GM18861 (cell line): ENCODE measurements around the gene CBFA2T2.

Experiments used
- ATAC-seq: cut with Tn5 transposase; IDR thresholded peaks from one replicate; pipeline ENCODE4 v1.9.1; 2021; ENCODE audit not compliant: unreplicated experiment

CBFA2T2 gene

DNA sequence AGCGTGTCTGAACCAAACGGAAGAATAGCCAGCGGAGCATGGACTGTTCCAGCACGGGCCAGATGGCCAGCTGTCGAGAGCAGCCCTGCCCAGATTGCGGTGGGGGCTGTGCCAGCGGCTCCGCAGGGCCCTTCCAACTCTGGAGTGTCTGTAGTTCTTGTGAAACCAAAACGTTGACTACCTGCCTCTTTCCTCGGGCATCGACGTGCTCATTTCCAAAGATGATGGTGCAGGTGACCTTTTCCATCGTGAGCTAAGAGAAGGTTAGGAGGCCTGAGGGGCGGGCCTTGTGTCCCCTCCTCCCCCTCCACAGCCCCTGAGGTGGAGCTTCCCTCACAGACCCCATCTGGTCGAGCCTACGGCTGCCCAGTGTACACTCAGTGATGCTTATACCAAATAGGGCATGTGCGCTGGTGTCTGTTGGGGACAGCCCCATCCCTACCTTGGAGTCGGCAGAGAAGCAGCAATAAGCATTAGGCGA lies 159.3 kb downstream of the CBFA2T2 start:
- no peak for ATAC-seq

DNA sequence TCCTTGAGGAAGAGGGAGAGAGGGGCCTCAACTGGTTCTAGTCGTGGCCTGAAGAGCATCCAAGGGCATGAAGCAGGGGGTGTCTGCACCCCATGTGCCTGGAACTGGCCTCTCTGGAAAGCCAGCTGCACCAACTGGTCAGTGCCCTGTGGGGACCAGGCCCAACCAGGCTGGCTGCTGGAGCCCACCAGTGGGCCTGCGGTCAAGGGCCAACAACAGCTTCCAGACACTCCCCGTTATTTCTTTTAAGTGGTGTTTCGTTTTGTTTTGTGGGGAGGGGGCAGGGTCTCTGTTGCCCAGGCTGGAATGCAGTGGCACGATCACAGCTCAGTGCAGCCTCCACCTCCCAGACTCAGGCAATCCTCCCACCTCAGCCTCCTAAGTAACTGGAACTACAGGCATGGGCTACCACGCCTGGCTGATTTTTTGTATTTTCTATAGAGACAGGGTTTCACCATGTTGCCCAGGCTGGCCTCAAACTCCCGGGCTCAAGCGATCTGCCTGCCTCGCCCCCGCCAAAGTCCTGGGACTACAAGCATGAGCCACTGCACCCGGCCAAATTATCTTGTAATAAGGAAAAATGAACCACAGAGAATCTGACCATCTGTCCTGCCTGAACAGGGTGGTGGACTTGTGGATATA lies 160.3 kb downstream of the CBFA2T2 start:
- ATAC-seq = no peak

DNA sequence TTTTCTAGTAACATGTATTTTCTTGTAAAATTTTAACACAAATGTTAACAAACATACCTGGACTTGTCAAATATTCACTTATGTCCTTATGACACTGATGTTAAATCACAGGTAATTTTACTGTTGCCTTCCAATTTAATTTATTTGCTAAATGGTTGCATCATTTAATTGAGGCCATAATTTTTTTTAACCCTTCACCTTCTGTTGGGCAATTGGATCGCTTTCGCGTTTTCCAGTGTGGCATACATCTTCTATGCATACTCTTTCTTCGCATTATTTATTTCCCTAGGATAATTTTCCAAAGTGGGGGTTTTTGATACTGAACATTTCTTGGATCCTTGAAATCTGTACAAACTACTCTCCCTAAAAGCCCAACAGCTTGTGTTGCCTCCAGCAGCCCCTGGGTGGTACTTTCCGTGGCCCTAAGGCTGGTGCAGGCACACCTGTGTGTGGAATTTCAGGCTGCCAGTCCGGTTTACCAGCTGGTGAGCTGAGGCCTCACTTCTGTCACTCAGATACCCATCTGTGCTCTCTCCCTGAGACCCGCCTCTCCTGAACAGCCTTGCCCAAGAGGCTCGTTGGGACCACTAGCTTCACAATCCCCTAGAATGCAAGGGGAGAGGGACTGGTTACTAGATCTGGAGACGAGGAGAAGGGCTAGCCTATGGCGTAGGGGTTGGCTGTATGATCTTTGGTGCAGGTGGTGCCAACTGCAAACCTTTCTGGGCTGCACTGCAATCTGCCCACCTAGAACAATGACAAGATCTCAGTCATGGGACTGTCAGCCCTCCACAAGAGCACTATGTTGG lies 161.1 kb downstream of the CBFA2T2 start:
- ATAC-seq = no peak

DNA sequence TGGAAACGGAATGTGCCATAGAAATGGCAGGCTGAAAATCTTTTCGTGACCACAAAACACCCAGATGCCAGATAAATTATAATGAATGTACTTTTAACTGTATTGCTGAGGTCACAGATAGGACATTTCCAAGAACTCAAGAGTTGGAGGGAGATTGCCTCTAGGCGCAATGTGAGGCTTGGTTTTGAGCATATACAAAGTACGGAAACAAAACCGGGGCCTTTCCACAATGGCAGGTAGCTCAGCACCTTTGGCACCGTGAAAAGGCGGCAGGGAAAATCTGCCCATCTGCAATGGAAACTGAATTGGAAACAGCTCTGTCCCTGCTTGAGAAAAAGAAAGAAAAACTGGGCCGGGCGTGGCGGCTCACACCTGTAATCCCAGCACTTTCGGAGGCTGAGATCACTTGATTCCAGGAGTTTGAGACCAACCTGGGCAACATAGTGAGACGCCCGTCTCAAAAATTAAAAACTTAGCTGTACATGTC lies 161.7 kb downstream of the CBFA2T2 start:
- ATAC-seq = no peak

DNA sequence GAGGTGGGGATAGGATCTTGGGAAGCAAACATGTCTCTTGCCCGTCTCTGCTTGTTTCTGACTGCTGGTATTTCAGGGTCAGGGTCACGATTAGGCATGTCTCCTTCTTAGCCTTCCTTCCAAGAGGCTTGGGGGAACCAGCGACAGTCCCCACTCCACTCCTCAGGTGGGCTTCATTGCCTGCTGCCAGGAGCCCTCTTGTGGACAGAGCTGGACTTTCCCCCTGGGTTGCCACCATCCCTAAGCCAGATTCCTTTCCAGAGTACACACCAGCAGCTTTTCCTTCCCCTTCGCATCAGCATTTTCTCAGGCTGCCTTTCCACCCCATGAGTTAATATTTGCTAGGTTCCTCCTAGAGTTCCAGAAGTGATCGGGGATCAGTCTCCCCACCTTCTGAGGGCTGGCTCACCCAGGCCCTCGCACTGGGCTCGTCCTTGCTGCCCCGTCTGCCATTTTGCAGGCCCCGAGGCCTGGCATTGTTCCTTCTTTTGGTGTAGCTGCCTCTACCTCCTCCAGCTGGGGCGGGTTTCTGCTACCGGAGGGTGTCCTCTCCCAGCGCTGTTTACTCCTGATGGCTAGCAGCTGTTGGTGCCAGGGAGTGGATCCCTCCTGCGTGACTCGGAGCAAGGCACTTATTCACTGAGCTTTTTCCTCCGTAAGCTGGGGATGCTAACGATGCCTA lies 163.5 kb downstream of the CBFA2T2 start:
- ATAC-seq = no peak

DNA sequence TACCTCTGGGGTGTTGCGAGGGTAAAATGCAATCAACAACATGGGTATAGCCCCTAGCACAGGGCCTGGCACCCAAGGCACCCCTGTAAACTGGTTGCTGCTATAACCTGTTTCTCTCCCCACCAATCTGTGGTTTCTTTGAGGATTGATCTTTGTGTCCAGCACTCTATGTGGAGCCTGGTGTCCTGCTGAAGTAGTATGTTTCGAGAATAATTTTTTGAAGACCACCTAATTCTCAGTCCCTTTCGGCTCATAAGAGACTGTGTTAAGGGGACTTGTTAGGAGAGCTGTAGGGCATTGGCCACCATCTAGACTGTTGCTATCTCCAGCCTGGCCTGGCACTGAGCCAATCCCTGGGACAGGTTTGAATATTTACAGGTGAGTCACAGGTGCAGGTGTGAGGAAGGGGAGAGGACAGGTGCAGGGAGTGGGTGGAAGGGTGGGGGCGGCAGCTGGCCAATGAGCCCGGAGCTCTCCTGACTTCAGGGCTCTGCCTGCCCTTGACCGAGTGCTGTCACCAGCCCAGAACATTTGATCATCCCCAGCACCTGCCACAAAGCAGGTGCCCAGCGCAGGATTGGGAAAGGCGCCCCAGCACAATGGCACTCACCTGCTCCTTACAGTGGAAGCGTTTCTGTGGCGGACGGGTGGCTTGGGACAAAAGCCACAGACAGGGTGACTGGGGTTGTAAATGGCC lies 164.2 kb downstream of the CBFA2T2 start:
- no peak for ATAC-seq

DNA sequence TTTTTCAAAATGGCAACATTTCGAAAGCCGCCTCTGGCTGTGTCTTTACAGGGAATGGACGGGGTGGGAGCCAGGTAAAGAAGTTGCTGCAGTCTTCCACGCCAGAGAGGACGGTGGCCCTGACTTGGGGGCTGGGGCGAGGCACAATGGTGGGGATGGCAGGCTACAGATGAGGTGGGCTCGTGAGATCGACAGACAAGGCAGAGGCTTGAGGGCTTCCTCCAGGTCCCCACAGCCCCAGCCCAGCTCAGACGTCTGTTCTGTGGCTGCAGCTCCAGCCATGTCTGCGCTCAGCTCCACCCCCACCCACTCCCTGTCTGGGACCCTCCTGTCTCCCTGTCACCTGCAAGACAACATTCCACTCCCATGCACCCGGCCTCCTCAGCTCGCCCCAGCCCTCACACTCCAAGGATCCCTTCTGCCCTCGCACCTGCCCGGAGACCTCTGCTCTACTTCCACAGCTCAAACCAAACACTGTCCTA lies 164.8 kb downstream of the CBFA2T2 start:
- no peak for ATAC-seq

DNA sequence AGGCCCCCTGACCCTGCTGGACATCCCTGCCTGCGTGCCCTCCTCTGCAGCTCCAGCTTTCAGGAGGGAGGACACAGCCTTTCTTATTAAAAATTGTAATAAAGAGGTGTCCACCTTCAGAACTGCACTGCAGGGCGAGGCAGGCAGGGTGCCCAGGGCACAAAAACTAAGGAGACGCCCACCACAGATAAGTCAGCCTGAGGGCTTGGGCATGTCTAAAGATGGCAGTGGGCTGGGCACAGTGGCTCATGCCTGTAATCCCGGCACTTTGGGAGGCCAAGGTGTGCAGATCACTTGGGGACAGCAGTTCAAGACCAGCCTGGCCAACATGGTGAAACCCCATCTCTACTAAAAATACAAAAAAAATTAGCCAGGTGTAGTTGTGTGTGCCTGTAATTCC lies 165.3 kb downstream of the CBFA2T2 start:
- ATAC-seq = no peak

DNA sequence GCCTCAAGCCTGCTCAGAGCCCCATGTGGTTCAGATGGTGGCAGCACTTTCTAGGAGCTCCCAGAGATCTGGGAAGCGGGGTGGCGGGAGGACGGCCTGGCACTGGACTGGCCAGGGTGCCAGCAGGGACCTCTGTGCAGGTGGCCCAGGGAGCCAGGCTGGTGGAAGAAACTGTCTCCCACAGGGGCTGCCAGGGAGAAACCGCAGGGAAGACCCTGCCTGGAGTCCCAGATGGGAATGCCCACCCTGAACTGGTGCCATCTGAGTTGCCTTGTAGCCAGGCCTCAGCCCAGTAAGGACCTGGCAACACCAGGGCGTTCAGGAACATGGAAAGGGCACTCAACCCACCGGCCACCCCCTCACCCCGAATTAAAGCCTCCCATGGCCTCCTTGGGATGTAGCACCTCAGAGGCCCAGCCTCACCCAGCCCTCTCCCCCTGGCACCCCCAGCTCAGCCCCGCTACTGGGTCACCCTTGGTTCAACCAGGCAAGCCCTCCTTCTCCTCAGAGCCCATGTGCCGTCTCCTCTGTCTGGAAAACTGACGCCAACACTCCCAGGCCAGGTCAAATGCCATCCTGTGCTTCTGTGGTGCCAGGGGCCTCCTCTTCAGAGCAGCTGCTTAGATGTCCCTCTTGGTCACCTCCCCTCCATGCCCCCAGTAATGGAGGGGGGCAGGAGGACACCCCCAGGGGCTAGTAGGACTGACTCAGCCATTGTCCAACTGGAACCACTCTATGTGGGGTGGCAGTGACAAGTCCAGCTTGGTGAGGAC lies 166.3 kb downstream of the CBFA2T2 start:
- no peak for ATAC-seq

DNA sequence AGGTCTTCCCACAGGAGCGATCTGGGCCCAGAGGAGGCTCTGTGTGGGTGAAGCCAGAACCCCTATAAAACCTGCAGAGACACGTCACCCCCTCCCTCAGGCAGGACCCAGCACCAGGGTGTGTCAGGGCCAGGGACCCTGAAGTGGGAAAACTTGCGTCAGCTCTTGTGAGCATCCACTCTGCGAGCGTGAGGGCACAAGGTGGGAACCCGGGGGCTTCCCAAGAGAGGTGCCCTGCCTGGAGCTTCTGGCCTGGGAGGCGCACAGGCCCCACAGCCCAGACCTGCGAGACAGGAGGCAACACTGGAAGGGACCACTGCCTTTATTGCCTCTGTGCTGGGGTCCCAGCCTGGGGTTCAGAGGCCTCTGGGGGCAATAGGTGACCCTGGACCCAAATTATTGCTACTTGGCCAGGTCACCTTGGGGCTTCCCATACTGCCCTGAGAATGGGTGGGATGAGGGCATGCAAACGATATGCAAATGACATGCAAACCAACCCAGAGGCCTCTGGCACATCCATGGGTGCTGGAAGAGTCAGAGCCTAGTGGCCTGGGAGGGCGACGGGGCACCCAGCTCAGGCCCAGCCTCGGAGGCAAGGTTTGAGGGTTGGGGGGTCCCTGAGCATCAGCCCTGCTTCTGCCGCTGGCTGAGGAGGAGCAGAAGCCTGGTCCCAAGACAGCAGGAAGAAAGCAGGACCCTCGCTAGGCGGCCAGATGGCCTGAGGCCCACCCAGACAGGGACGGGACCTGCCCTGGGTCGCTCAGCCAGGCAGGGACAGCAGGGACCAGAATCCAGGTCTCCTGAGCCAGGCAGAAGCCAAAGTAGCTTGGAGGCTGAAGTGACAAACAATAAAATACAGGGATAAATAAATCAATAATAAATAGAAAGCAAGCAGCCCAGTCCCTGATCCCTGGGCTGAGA lies 167.1 kb downstream of the CBFA2T2 start:
- no peak for ATAC-seq

DNA sequence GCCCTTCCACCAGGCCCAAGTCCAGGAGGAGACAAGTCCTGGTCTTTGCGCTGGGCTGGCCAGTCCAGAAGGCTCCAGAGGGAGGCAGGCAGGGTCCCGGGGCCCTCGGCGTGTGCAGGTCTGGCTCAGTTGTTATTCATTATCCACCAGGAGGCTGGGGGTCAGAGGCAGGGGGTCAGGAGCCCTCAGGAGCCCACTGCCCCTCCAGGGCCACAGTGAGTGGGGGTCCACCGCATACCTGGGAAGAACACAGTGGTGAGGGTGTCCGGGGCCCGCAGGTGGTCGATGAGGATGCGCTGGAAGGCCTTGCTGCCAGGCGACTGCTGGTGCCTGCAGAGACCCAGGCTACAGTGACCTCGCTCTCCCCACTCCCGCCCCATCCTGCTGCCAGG lies 167.8 kb downstream of the CBFA2T2 start:
- ATAC-seq = no peak

DNA sequence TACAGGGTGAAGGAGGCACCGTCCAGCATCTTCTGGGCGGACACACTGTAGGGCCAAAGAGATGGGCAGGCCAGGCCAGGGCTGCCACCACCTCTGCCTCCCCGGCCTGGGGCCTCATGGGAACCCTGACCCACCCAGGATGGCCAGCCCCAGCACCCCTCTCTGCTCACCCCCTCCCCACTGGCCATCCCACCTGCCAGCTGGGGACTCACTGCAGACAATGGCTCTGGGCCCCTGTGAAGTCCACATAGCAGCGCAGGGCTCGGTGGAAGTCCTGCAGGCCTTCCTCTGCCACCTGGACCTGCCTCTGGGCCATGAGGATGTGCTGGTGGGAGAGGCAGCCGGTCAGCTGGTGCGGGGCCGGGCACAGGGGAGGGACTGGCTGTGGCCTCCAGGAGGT lies 168.6 kb downstream of the CBFA2T2 start:
- ATAC-seq = no peak

DNA sequence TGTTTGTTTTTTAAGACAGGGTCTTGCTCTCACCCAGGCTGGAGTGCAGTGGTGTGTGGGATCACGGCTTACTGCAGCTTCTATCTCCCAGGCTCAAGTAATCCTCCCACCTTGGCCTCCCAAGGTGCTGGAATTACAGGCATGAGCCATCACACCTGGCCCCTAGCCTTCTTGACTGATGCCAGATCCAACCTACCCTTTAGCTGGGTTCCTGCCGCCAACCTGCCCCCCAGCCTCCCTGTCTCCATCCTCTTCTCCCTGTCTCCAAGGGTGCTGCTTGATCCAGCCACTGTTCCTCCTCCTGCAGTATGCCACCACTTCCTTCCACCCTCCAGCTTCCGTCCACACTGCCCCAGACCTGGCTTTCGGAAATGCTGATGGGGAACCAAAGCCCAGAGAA lies 169.0 kb downstream of the CBFA2T2 start:
- ATAC-seq = no peak

DNA sequence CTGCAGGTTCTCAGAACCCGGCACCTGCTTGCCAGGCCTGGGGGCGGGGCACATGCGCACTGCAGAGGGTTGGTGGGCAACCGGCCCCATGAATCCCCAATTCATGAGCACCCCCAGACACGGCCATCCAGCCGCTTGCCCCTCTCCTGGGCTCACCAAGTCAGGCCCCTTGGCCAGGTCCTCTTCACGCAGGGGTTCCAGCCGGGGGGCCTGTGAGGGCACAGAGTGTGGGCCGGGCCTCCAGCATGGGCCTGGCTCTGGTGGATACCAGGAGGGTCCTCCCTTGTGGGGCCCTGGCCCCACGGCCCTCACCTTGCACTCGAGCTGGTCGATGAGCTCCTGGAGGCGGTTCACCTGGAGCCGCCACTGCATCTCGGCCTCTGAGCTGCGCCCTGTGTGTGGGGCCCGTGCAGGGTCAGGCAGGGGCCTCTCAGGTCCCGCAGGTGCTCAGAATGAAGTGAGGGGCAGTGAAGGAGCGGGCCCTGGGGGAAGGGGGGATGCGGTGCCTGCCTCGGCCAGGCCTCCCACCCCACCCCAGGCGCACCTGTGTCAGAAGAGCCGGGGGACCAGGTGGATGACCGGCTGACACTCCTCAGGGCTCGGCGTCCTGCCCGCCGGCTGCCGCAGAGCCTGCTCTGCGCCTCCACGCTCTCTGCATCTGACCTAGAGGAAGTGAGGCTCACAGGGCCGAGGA lies 169.6 kb downstream of the CBFA2T2 start:
- ATAC-seq = no peak

DNA sequence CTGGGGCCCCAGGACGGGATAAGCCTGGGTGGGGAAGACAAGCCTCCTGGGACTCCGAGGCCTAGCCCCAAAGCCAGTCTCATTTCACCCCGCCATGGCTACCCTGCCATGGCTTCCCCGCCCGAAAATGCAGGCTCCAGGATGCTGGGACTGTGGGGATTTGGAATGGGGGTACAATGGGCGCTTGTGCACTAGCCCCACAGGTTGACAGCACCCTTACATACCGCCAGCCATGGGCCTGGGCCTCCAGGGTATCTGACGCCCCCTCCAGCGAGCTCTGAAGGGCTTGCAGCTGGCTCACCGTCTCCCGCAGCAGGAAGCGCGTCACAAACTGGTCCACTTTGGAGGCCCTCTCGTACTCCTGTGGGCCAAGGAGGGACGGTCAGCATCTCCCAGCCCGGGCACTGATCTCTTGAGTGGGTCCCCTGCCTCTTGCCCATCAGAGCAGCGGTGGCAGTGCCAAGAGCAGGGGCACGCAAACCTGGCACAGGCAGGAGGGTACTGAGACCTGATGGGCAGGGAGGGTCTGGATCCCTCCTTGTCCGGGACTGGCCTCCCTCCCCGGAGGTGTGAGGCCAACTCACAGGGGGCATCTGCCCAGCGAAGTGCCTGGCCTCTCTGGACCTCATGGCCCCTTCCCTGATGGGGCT lies 170.3 kb downstream of the CBFA2T2 start:
- ATAC-seq = no peak

DNA sequence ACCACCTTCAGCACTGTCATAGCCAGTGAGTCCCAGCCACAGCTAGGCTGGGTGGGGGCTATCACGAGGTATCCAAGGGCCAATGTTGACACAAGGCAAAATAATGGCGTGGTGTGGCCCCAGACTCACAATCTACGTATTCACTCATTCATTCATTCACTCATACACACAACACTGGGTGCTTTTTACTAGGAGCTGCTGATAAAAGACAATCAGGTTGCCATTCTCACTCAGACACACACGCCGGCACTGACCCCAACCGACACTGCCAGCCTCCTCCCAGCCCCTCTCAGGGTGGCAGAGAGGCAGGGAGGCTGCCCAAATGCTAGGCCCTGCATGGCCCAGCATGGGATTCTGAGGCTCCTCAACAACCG lies 170.8 kb downstream of the CBFA2T2 start:
- ATAC-seq = no peak

DNA sequence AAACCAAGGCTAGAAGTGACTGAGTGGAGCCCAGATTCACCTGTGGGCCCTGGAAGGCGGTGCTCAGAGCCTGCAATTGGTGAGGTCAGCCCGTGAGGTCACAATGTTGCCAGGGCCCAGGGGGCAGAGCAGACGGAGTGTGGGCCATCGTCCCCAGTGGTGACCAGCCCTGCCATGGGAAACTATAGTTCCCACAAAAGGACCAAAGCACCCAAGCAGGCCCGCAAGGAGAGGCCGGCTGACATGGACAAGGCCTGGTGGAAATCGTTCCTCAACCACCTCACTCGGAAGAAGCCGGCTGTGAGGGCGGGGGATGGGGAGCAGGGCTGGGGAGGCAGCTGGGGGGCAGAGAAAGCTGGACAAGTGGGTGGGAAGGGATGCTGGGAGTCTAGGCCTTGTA lies 172.3 kb downstream of the CBFA2T2 start, which contains the start of gene C20orf144:
Gene C20orf144 (plus strand): TSS at position 156 of the 400 bp plus-strand sequence. CDS start 19 bp downstream, at position 175.
- ATAC-seq = no peak
